ENCODE measurements around the gene TBX2.

The TBX2 gene

DNA sequence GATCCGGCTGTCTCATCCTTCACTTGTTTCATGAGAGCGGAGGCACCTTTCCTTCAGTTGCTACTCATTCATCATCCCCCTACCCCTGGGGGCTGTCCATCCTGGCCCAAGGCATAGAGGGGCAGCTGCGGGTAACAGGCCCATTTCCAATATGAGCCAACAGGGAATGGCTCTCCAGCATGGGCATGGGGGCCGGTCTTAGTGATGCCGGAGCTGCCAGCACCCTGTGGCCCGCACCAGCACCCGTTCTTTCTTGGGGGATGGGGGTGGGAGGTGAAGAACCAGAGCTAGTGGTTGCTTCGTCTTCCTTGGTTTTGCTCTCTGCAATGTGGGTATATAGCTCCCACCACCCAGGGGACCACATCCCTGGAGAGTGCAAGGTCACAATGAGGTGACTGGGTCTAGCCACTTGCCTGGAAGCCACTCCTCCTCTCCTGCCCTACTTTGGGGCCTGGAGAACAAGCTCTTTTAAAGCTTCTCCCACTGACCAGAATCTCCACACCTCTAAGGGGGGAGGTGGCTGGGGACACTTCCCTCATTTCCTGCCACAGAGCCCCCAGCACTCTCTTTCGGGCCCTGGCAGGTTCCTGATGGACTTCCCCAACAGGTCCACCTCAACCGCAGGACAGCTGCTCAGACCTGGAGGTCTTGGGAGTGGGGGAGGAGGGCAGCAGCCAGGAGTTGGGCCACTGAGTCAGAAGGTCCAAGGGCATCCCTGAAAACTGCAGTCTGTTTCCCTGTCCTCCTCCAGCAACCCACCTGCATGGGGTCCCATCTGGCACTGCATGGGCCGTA, 11.9 kb upstream of the TBX2 start:
- no peak for DNase-seq (ENCODE audit: low read depth)

DNA sequence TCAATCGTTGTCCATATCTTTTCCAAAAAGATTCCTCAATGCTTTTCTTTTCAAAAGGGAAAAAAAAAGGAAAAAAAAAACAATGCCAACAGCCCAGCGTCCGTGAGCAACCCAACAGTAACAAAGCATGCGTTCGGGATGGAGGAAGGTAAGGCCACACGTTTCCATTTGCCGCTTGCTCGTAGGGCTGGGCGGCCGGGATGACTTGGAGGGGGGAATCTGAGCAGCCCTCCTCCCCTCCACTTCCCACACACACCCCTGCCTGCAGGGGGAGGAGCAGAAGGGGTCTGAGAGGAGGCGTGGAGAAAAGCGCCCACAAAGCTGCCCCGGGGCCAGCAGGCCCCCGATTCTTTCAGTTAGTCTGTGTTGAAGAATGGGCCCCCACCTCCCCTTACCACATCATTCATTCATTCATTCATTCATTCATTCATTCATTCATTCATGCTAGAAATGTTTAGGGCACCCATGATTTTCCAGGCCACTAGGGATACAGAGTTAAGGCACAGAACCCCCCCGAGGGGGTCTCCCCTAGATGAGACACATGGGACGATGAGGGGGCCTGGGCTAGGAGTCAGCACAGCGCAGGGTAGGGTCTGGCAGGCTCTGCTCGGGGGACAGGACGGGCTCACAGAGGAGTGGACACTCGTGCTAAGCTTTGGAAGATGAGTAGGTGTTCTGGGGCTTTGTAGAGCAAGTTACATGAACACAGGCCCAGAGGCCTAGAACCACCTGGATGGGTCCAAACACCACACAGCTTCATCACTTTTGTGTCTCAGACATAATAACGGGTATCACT, 10.9 kb upstream of the TBX2 start:
- no peak for DNase-seq (ENCODE audit: low read depth)

DNA sequence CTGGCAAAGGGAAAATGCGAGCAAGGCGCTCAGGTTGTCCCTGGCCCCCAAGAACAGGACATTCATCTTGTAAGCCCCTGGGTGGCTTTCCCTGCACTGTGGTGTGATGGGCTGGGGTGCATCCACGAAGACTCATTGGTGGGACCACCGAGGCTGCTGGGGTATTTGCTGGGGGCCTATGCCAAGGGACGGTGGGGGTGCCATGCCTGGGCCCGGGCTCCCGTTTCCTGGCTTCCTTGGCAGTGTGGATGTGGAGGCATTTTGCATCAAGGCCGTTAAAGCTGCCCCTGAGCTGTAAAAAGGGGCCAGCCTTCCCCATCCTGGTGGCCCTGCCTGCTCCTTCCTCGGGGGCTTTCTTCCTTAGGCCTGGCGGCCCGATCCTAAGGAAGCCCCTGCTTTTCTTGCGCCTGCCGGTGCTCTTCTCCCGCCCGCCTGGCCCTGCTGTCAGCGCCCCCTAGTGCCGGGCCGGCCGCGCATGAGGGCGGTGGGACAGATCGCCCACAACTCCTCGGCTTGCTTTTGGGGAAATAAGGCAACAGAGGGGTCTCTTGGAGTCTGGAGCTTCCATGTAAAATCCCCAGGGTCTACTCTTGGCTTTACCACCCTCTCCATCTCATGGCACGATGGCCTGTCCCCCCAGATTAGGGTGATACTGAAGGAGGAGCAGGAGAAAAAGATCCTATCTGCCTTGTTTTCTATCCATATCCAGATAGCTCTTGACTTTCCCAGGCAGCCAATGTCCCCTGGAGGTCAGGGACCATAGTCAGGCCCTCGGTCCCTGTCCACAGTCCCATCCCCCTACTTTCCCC, 9.8 kb upstream of the TBX2 start:
- DNase-seq (ENCODE audit: low read depth) = no peak

DNA sequence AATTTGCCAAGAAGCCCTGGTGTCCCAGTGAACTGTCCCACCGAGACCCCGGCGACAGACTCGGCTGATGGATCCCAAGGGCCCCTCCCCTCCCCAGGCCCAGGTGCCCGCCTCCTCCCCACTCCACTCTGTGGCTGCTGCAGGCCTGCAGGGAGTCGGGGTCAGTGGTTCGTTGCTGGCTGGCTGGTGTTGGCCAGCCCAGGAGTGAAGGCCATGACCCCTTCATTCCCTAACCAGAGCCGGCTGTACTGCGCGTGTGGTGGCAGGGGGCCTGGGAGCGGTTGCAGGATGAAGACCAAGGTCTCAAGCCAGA, 9.2 kb upstream of the TBX2 start:
- DNase-seq (ENCODE audit: low read depth) = no peak

DNA sequence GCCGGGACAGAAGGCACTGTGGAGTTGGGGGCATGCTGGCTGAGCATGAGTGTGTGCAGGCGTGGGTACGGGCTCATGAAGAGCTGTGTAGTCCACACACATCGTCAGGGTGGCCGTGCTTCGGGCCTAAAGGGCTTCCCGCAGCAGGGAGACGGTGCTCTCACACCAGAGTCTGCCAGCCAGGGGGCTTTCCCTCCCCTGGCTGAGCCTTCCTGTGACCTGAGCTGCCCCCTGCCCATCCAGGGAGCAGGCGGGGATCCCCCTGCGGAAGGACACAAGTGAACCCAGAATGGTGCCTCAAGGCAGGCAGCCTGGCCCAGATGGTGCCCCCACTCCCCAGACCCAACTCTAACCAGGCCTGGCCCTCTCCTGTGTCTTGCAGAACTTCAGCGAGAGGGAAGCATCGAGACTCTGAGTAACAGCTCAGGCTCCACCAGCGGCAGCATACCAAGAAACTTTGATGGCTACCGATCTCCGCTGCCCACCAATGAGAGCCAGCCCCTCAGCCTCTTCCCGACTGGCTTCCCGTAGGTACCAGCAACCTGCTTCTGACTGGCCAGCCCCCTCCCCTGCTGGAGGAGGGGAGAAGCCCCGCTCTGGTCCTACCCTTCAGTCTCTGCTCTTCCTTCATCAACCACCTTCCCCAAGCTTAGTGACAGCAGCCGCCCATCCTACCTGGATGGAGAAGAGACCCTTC, 7.9 kb upstream of the TBX2 start:
- DNase-seq (ENCODE audit: low read depth) = no peak

GRCh38 chr17:61392679-61393078, 7.0 kb upstream of the TBX2 start:
- DNase-seq (ENCODE audit: low read depth) = no peak

- no peak for DNase-seq (ENCODE audit: low read depth)
Observed at GRCh38 chr17:61393550-61393903, 6.1 kb upstream of the TBX2 start.

DNA sequence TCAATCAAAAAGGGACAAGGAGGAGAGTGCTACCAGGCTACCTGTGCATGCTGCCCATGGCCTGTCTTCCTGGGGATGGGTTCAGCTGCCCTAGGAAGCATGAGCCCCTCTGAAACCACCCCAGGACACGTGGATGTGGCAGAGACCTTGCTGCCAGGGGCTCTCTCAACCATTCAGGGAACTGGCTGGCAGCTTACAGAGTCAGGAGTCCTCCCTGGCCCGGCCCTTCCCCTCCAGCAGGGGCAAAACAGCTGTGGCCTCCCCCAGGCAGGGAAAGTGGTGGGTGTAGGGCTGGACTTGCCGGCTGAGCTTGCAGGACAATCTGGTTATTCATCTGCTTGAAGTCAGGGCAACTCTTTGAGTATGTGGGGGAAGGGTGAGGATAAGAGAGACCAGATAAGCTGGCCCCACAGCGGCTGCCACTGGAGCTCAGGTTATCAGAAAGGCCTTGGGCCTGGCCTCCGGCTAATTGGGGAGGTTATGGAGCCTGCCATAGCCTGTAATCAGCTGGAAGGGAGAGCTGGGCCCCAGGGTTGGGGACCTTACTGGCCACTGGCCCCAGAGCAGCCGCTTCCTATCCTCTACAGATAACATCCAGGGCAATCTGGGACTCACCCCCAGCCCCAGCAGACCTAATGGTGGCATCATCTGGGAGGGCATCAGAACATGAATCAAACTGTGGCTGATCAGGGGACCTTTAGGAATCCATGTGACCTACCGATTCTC, 5.6 kb upstream of the TBX2 start:
- no peak for DNase-seq (ENCODE audit: low read depth)

DNA sequence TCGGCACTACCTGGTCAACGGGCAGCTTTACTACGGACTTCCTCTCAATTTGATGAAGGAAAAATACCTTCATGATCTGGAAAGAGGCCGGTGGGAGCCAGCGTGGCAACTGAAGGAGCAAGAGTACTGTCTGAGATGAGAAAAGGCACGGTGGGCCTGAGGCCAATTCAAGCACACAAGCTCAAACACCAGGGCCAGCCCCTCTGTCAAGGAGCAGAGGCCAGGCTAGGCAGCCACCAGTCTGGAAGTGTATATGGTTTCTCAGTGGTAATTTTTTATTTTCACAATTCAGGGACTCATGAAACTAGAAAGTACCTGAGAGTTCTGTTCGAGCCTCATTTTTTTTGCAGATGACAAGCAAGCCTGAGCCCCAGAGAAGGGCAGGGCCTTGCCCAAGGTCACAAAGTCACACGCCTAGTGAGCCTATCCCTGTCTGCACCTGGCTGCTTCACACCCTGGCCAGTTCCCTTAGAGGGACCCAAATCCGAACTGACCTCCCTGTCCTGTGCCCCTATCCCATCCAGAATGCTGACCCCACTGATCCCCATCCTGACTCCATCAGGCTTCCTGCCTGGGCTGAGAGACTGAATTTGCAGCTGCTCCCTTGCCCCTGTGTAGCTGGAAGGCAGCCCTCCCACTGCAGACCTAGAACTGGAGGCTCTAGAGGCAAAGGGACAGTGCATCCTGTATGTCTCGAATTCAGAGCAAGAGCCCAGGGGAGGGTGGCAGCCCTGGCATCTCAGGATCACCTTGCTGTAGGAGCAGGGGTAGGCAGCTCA, 4.8 kb upstream of the TBX2 start:
- no peak for DNase-seq (ENCODE audit: low read depth)

DNA sequence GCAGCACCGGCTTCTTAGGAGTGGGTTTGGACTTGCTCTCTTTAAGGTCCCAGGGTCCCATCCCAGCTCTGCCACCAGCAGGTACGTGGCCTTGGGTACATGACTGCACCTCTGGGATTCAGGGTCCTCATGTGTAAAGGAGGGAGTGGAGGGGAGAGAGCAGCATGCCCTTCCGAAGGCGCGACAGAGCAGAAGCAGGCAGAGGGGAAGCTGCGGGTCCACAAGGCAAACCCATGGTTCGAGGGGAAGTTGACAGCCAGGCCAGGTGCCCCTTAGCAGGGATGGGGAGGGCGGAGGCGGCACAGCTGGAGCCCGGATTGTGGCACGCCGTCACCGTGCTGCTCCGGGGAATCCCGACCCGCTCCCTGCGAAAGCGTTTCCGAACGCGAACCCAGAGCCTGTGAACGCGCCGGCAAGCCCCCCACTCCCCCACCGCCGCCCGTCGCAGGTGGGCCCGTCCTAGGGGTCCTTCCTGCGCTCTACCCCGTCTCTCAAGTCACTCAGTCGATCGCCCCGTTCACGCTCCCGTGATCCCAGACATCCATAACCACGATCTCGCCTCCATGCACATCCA, 4.1 kb upstream of the TBX2 start:
- DNase-seq (ENCODE audit: low read depth) = no peak

- DNase-seq (ENCODE audit: low read depth) = no peak
Observed at GRCh38 chr17:61395983-61396585, 3.6 kb upstream of the TBX2 start.

GRCh38 chr17:61396586-61397085, 3.0 kb upstream of the TBX2 start:
- no peak for DNase-seq (ENCODE audit: low read depth)

DNA sequence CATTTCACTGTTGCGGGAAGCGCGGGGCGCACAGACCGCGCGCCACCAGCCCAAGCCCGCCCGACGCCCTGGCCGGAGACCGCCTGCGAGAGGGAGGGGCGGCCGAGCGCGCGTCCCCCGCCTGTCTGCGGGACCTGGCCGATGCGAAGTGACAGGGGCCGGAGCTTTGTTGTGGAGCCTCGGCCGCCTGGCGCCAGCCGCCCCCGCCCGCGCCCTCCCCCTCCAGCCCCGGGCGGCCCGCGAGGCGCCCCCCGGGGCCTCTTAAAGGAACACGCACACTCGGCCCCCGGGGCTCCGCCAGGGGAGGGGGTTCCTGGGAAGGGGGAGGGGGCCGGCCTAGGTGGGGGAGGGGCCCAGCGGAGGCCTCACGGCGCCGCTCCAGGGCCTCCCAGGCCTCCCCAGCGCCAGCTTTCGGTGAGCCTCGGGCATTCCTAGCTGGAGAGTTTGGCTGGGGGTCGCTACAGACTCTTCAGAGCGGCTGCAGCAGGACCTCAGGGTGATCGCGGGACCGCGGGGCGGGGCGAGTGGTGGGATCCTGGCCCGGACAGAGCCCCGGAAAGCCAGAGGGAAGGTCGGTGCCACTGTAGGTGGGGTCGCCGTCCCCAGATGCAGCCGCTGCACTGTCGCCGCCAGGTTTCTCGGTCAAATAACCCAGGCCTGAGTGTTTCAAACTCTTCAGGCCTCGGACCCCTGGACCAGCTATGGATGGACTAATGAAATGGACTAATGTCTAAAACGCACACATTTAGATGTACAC, 2.4 kb upstream of the TBX2 start:
- DNase-seq (ENCODE audit: low read depth) = no peak

DNA sequence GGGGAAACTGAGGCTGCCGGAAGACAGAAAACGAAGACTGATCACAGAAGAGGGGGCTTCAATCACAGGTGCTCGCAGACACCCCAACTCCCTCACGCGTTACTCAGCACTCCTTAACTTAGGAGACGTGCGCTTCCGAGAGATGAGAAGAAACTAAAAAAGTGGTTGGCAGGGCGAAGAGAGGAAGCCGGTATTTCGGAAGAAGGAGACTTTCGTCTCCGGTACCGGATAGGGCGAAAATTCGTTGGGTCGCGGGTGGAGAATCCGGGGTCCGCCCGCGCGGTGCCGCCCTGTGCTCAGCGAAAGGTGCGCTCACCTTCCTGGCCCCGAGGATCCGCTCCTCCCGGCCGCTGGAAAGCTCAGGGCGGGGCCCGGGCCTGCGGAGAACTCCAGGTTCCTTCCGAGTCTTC, 917 bp upstream of the TBX2 start:
- no peak for DNase-seq (ENCODE audit: low read depth)

GRCh38 chr17:61400066-61400716, 548 bp downstream of the TBX2 start:
- DNase-seq (ENCODE audit: low read depth) = no peak

DNA sequence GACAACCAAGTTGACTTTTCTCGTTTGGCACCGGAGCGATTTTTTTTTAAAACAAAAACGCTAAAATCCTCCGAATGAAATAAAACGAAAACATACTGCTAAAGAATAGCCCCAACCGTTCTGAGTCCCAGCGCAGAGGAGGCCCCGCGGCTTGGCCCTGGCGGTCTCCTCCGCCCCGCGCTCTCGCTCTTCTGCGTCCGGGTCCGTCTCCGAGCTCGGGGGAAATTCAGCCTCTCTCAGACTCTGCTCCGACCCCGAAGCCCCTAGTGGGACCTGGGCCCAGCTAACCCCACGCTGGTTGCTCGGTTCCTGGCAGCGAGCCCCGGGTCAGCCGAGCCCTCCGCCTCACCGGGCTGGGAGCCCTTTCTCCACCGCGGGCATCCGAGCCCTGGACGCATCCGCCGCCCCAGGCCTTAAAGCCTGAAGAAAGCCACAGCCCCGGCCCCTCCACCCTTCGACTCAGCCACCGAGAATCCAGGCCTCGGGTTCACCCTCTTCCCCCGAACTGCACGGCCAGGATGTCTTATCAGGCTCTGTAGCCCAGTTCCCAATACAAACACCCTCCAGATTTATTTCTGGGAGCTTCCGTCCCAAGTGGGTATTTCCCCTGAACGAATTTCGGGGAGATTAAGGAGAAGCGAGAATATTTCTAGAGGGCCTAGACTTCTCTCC, 1.2 kb downstream of the TBX2 start:
- no peak for DNase-seq (ENCODE audit: low read depth)

- no peak for DNase-seq (ENCODE audit: low read depth)
Observed at GRCh38 chr17:61401389-61402072, 1.9 kb downstream of the TBX2 start.

Data from activated gamma-delta T cell treated with anti-CD3 and anti-CD28 coated beads, Interleukin-2, amount 50 U/mL, for 16 hours (primary cell).